Renal cortical epithelial cell (primary cell): ENCODE measurements around the gene CNRIP1. TPM values are rescaled to one million over a fixed set of nuclear protein-coding genes. Genes with fewer than 3 reads are reported as not detected.
"Not testable (repeated sequence)": the region's sequence is repeated elsewhere in the genome, so short reads cannot be mapped to it uniquely, and the experiment has no call there.

ENCODE experiments used
- DNase-seq: peaks from one replicate; pipeline ENCODE4 v3.0.0-alpha.2; 2011; ENCODE audit warnings: low read depth
- total RNA-seq: library from RNA; depleted of rRNA; stranded (reverse); fragments of >200 nt; gene quantifications from 2 replicates; pipeline ENCODE4 v1.2.3, GENCODE V29; 2014

The CNRIP1 gene
- total RNA-seq: 1.6 and 2.9 TPM in 2 replicates

DNA sequence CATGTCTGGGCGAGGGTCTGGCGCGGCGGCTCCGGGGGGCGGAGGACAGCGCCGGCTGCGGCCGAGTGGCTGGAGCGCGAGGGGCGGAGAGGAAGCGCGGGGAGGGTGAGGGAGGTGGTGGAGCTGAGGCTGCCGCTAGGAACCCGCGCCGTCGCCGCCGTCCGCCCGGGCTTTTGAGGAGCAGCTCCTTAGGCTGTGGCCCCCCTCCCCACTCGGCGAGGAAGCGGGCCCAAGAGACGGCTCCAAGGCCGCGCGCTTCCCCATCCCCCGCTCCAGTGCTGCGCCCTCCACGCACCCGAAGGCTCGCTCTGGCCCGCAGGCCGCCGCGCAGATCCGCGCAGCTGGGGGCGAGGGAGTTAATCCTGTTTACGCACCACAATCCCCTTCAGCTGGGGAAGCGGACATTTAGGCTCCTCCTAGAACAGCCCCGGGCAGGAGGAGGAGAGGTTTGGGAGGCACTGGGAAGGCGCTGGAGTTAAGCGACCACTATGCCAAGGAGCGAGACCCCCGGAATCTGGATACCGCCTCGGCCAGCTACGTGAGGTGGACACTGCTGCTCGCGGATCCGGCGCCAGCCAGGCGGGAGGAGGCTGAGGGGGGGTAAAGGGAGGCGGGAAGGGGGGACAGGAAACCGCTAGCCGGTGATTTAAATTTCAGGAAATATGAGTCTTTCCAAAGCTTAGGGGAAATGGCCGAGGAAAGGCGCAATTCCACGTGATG is at the start of gene CNRIP1:
Gene CNRIP1 (minus strand): TSS at position 552 of the 720 bp plus-strand sequence. CDS start 549 bp downstream, at position 3.
- peak; percentile 29 for DNase-seq

GRCh38 chr2:68369337-68369734 is 49.6 kb upstream of the CNRIP1 start:
- no peak for DNase-seq

- DNase-seq: peak; percentile 80
These were observed 49.0 kb upstream of the CNRIP1 start for GRCh38 chr2:68368654-68369336.

DNA sequence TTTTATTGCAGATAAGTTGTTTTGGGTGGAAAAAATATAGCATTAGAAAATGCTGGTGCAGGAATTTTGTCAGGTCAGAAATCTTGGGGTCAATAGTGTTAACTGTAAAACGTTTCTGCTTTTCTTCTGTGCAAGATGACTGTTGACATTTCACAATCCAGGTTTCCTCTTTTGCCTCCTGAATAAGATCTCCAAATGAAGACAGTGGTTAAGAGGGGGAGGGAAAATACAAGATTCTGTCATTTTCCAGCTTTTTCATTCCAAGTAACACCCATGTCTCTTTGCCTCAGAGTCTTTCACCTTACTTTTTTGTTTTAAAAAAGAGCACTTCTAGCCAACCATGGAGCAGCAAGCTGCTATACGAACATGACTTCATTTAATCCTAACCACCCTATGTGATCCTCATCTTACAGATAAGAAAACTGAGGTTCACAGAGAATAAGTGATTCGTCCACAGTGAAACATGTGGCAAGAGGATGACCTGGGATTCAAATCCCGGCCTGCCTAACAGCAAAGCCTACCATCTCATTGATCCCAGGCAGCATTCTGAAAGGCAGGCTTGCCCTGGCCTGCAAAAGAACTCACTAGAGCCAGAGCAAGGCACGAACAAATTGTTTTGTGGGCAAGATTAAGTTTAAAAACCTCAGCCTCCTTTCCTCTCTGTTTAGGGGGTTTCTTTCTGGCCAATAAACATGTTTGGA is 48.4 kb upstream of the CNRIP1 start:
- no peak for DNase-seq

GRCh38 chr2:68366083-68366560 is 46.4 kb upstream of the CNRIP1 start:
- DNase-seq: no peak

GRCh38 chr2:68365087-68365486 is 45.3 kb upstream of the CNRIP1 start, which contains the start of gene PLEK:
TSS of gene PLEK (plus strand) at chr2:68365282. CDS start at chr2:68365352, 70 bp downstream.
- DNase-seq: peak; percentile 16

DNA sequence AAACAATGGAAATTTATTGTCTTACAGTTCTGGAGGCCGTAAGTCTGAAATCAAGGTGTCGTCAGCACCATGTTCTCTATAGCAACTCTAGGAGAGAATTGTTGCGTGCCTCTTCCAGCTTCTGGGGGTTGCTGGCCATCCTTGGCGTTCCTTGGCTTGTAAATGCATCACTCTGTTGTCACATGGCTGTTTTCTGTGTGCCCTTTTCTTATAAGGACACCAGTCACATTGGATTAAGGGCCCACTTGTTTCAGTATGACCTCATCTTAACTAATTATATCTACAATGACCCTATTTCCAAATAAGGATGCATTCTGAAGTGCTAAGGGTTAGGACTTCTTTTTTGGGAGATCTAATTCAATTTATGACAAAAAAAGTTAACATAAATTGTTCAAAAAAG is 44.0 kb upstream of the CNRIP1 start:
- DNase-seq: no peak

DNA sequence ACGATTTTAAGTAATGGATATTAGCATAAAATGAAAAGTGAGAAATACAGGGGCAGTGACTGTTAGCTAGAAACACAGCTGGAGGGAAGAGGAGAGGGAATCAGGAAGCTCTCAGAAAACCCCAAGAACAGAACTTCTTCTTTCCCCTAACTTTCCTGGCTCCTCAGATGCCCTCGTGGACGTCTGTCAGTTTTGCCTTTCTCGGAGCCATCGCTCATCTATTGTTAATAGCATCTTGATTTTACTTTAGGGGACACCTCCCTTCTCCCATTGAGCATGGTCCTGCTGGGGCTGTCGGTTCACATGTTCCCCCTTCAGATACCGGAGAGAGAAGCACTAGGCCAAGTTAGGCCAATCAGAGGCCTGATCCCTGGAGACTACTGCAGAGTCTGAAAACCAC is 43.0 kb upstream of the CNRIP1 start:
- DNase-seq: no peak

- DNase-seq: peak; percentile 48
These were observed 42.3 kb upstream of the CNRIP1 start for GRCh38 chr2:68362069-68362468.

DNA sequence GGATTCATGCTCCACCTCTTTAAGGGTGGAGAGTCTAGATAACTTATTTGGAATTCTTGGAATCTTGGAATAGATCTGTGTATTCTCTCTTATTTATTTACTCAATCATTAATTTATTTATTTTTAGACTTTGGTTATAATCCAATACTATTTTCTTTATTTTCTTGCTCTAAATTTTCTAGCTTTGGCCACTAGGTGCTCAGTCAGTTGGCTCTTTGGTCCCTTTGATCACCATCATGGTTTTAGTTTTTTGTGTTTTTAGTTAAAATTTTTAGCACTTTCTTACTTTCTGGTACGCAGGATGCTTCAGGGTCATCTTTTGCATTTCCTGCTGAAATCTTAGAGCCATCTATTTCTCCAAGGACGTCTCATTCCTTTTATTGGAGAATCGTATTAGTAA is 40.1 kb upstream of the CNRIP1 start:
- no peak for DNase-seq

DNA sequence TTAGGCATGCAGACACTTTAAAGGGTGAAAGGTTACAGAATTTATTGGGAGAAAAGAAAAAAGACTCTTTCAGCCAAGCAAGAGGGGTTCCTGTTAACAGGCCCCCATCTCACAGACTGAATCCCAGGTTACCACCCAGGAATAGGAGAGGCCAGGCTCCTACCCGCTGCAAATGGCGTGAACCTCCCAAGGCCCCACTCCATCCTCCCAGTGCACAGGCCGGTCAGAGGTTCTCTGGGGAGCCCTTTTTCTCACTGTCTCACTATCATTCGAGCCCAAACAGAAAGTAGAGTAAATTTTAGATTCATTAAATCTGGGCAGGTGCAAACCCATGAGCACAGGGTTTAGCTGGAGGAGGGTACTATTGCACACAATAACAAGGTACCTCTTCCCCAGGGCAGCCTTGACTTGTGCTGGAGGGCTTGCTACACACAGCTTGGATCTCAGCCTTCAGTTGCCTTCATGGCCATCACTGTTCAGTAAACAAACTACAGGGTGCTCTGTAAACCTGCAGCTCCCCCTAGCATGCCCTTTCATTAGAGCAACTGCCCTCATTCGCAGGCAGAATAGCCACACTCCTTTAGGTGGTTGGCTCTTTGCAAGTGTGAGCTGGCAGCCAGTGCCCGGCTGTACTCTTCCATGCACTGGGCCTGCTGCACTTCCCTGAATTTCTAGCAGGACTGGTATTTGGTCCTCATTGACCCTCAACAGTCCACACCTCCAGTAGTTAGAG is 38.0 kb upstream of the CNRIP1 start:
- DNase-seq: peak; percentile 31

- no peak for DNase-seq
These were observed 37.0 kb upstream of the CNRIP1 start for GRCh38 chr2:68356599-68357239.

- no peak for DNase-seq
These were observed 33.1 kb upstream of the CNRIP1 start for GRCh38 chr2:68352651-68353391.

GRCh38 chr2:68351997-68352396 is 32.2 kb upstream of the CNRIP1 start:
- no peak for DNase-seq

DNA sequence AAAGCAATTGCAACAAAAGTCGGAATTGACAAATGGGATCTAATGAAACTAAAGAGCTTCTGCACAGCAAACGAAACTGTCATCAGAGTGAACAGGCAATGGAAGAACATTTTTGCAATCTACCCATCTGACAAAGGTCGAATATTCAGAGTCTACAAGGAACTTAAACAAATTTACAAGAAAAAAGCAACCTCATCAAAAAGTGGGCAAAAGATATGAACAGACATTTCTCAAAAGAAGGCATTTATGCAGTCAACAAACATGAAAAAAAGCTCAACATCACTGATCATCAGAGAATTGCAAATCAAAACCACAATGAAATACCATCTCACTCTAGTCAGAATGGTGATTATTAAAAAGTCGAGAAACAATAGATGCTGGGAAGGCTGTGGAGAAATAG is 29.3 kb upstream of the CNRIP1 start:
- DNase-seq: not testable (repeated sequence)

GRCh38 chr2:68345129-68345875 is 25.6 kb upstream of the CNRIP1 start:
- no peak for DNase-seq

- no peak for DNase-seq
These were observed 24.3 kb upstream of the CNRIP1 start for GRCh38 chr2:68344031-68344430.

DNA sequence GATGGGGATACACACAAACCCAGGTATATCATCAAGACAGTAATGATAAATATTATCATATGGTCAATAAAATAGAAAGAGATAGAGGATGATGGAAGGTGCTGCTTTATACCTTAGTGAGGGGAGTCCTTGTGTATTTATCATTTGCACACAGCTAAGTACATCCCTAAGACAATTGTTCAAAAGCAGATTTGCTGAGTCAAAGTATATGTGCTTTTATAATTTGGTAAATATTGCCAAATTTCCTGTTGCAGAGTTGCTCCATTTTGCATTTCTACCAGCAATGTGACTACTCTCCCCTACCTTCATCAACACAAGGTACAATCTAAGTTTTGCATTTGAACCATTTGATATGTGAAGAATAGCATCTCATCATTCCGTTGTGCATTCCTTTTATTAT is 22.7 kb upstream of the CNRIP1 start:
- DNase-seq: no peak

DNA sequence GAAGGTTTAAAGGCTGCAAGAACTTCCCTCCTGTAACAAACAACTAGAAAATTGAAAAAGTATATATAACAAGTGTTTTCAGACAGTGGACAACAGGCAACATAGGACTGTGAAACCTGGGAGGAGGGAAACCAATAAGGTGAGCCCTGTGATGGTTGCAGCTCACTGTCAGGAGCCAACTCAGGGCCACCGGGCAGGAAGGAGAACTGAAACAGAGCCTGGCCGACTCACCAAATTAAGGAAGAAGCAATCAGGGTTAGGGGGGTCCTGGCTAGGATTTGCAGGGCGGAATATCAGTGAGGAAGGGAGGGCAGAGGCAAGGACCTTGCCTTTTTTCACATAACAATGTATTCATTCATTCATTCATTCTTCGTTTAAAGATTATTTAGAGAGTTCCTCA is 21.8 kb upstream of the CNRIP1 start:
- no peak for DNase-seq

GRCh38 chr2:68341062-68341329 is 21.2 kb upstream of the CNRIP1 start:
- DNase-seq: no peak
